AG04450 (cell line): ENCODE results near the gene C1orf21. TPM values are rescaled to one million over a fixed set of nuclear protein-coding genes. Genes with fewer than 3 reads are reported as not detected.

Source experiments
- CTCF ChIA-PET: fragments of 300-600, 350-600 bp; formaldehyde crosslinking; extraction: SDS; loops from one replicate; lab custom pipeline; 2022; ENCODE audit warnings: antibody characterized with exemption, inconsistent platforms; lab: Charles Lee
- POLR2A ChIA-PET: fragments of 350-600 bp; formaldehyde crosslinking; extraction: SDS; loops from one replicate; lab custom pipeline; 2021; ENCODE audit warnings: antibody characterized with exemption, inconsistent platforms; lab: Yijun Ruan, JAX
- DNase-seq: peaks from one replicate; pipeline ENCODE4 v3.0.0-alpha.2; 2011; ENCODE audit warnings: low read depth, low spot score
- H3K27ac ChIP-seq: one replicate; pipeline ENCODE4 v1.5.1; 2012; ENCODE audit warnings: low read depth, low read length, control low read depth
- H3K27me3 ChIP-seq: one replicate; pipeline ENCODE4 v1.6.0; 2012; ENCODE audit warnings: low read length; ENCODE audit not compliant: control insufficient read depth, insufficient read depth
- H3K4me3 ChIP-seq: 2 replicates; pipeline ENCODE4 v1.5.1; 2011; ENCODE audit warnings: mild to moderate bottlenecking, low read depth, low read length, control low read depth
- H3K9me3 ChIP-seq: 2 replicates; pipeline ENCODE4 v1.5.1; 2012; ENCODE audit warnings: low read length; ENCODE audit not compliant: control insufficient read depth, insufficient read depth
- CTCF ChIP-seq: IDR thresholded peaks from 2 replicates; pipeline ENCODE4 v1.5.1; 2011; ENCODE audit warnings: low read depth, low read length, control low read depth, inconsistent platforms
- polyA plus RNA-seq: library from polyadenylated mRNA; depleted of rRNA; stranded (reverse); fragments of >200 nt; gene quantifications from 2 replicates; pipeline ENCODE4 v1.2.3, GENCODE V29; 2011

The C1orf21 gene
- polyA plus RNA-seq, 1 experiment, result 29.5 TPM

DNA sequence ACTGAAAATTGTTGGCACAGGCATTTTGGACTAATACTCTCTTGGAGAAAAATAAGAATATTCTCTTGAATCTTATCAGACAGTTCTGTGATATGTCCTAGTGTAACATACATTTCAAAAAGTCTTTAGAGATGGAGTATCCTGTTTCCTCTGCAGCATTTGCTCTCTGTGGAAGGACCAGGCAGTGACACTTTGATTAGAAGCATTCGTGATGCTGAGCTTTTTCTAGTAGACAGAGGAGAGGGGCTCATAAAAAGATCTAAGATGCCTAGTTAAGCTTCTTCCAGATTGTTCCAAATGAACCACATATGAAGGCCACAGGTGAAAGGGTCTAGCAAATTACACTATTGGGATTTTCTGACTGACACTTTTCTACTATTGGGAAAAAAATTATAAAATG lies 120.3 kb downstream of the C1orf21 start:
- CTCF ChIA-PET, result interaction anchor here (0.5 kb wide), 1 partner anchor 63 kb away, joined by 3 read pairs; no protein-coding TSS in a partner anchor
- Histone ChIP-seq H3K4me3 (no peak overlapping the region), H3K9me3 (no peaks in the 10 kb centered on the region), H3K27ac (no peak overlapping the region), H3K27me3 (no peaks in the 10 kb centered on the region)
- TF ChIP-seq CTCF, result no peak
- no peak for DNase-seq
- POLR2A ChIA-PET, result no interaction called here

DNA sequence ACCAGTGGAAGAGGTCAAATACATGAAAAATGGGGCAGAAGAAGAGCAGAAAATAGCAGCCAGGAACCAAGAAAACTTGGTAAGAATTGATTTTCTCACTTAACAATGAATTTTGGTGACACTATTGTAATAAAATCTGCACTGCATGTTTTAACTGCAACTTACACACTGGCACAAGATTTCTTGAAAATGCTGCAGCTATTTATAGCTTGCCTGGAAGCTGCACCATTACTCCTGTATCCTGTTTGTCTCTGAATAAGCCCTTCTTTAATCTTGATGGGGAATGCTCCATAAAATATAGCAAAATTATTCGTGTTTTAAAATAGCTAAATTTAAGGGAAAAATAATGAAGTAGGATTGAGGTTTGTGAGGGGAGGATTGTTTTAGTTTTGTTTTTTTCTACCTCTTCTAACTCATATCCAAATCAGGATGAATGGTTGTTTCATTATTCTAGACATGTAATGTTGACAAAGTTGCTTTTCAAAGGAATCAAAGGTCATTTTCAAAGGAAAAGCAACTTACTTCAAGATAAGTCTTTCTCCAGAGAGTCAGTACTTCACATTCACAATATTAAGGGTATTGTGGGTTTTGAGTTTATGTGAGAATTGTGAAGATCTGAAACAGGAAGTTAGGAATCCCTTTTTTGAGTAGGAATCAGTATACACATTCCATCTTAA lies 120.9 kb downstream of the C1orf21 start:
- TF ChIP-seq CTCF, result no peak
- Histone ChIP-seq H3K9me3 (no peaks in the 10 kb centered on the region), H3K27ac (no peak overlapping the region), H3K27me3 (no peaks in the 10 kb centered on the region), H3K4me3 (no peak overlapping the region)
- POLR2A ChIA-PET, result no interaction called here
- no peak for DNase-seq
- CTCF ChIA-PET, result interaction anchor here (0.5 to 1.7 kb wide), 2 partner anchors 62 to 156 kb away, joined by 3 to 5 read pairs; no protein-coding TSS in a partner anchor

DNA sequence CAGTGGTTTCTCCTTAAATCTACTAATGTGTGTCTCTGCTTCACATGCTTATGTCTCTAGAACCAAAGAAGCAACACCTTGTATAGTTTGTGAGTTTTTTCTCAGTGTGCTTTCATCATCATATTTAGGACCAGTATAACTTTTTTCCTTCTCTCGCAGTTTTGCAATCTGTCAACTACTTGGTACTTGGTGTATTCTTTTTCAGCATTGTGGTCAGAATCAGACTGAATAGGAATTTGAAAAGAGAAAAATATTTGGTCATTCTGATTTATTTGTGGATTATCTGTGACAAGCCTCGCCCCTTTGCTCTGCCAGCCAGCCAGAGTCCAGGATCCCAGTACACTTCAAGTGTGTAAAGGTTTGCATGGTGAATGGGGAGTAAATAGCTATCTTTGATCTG lies 122.3 kb downstream of the C1orf21 start:
- no peaks in the 10 kb centered on the region for H3K9me3 ChIP-seq
- ChIA-PET CTCF (interaction anchor here (1.7 kb wide), 1 partner anchor 155 kb away, joined by 5 read pairs; no protein-coding TSS in a partner anchor), POLR2A (interaction anchor here (0.6 kb wide), 2 partner anchors 112 to 388 kb away, joined by 3 to 6 read pairs; no protein-coding TSS in a partner anchor)
- no peak overlapping the region for H3K4me3 ChIP-seq
- H3K27me3 ChIP-seq, result no peaks in the 10 kb centered on the region
- no peak overlapping the region for H3K27ac ChIP-seq
- no peak for TF ChIP-seq CTCF
- no peak for DNase-seq

DNA sequence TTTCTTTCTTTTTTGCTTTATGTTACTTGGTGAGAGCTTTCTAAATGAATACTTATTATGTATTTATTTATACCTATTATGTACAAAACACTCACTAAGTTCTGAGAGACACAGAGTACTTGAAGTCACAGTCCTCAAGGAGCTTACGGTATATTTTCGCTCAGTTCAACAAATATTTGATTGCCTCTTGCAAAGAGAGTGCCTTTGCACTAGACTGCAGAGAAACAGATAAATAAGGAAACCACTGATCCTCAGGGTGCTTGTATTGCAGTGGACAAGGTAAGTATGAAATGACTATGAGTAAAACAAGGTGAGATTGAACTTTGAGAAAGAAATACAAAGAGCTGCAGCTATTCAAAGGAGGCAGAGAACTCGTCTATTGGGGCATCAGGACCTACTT lies 123.3 kb downstream of the C1orf21 start:
- no peak for DNase-seq
- ChIA-PET CTCF (no interaction called here), POLR2A (no interaction called here)
- TF ChIP-seq CTCF, result no peak
- Histone ChIP-seq H3K9me3 (no peaks in the 10 kb centered on the region), H3K4me3 (no peak overlapping the region), H3K27ac (no peak overlapping the region), H3K27me3 (no peaks in the 10 kb centered on the region)

- Histone ChIP-seq H3K27me3 (no peaks in the 10 kb centered on the region), H3K27ac (no peak overlapping the region), H3K9me3 (no peaks in the 10 kb centered on the region), H3K4me3 (no peak overlapping the region)
- CTCF ChIA-PET, result interaction anchor here (0.8 kb wide), 1 partner anchor 151 kb away, joined by 4 read pairs; no protein-coding TSS in a partner anchor
- DNase-seq, result no peak
- TF ChIP-seq CTCF, result no peak
- POLR2A ChIA-PET, result no interaction called here
These were observed 125.9 kb downstream of the C1orf21 start for GRCh38 chr1:184512724-184513123.
